Neural progenitor cell (in vitro differentiated cells): ENCODE data around the gene CORO7.

Source experiments
- EZH2 ChIP-seq: fragments of 200-600 bp; sonication (generic); IDR thresholded peaks from 2 replicates; pipeline ENCODE4 v1.6.1; 2017; ENCODE audit warnings: antibody characterized with exemption, mild to moderate bottlenecking, moderate library complexity
- EZH2phosphoT487 ChIP-seq: fragments of 200-600 bp; sonication (generic); IDR thresholded peaks from 2 replicates; pipeline ENCODE4 v1.6.1; 2017; ENCODE audit warnings: antibody characterized with exemption
- TF ChIP-seq, protein P1 (sequence below): fragments of 200-600 bp; sonication (generic); IDR thresholded peaks from 2 replicates; pipeline ENCODE4 v1.5.1; 2017; ENCODE audit warnings: antibody characterized with exemption, mild to moderate bottlenecking

GRCh38 chr16:4381072-4381934 is 35.1 kb downstream of the CORO7 start:
- TF ChIP-seq, protein P1, sequence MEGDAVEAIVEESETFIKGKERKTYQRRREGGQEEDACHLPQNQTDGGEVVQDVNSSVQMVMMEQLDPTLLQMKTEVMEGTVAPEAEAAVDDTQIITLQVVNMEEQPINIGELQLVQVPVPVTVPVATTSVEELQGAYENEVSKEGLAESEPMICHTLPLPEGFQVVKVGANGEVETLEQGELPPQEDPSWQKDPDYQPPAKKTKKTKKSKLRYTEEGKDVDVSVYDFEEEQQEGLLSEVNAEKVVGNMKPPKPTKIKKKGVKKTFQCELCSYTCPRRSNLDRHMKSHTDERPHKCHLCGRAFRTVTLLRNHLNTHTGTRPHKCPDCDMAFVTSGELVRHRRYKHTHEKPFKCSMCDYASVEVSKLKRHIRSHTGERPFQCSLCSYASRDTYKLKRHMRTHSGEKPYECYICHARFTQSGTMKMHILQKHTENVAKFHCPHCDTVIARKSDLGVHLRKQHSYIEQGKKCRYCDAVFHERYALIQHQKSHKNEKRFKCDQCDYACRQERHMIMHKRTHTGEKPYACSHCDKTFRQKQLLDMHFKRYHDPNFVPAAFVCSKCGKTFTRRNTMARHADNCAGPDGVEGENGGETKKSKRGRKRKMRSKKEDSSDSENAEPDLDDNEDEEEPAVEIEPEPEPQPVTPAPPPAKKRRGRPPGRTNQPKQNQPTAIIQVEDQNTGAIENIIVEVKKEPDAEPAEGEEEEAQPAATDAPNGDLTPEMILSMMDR, result no peak
- no peak for TF ChIP-seq EZH2
- TF ChIP-seq EZH2phosphoT487, result no peak
